GM12874 (cell line): Measurements from ENCODE around the gene XKR8.

ENCODE experiments used
- CTCF ChIP-seq: IDR thresholded peaks from 2 replicates; pipeline ENCODE4 v1.5.1; 2011; ENCODE audit warnings: low read depth, mild to moderate bottlenecking, control low read depth, low read length, moderate library complexity; ENCODE audit not compliant: insufficient read depth

Gene XKR8

DNA sequence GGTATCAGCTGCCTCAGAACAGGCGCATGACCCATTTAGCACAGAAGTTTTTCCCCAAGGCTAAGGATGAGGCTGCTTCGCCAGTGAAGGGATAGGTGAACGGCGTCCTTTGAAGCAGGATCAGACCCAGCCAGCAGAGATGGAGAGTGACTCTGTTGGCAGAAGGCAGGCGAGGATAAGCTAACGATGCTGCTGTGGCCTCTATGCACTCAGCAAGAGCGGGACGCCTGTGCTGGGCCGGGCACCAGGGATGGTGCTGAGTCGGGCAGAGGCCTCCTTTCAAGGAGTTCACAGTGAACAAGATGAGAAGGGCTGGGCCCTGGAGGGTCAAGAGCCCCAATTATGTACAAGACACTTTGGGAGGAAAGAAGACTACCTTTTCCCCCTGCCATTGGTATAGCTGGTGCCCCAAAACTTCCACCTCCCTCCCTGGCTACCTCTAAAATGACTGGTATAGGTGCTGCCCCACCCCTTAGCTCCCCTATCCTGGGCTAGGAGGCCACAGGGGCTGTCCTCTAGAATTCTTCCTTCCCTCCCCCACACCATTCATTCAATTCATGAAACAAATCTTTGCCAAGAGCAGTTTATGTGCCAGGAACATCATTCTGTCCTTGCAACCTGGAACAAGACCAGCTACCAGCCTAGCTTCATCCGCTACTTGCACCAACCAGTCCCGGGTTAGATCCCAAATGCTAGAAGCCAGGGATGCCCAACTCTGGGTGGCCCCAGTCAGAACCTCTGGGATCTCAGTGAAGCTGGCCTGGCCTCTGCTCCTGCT, 7.5 kb downstream of the XKR8 start:
- no peak for TF ChIP-seq CTCF

- TF ChIP-seq CTCF: no peak
Measured at GRCh38 chr1:27967884-27968466, 8.2 kb downstream of the XKR8 start.

DNA sequence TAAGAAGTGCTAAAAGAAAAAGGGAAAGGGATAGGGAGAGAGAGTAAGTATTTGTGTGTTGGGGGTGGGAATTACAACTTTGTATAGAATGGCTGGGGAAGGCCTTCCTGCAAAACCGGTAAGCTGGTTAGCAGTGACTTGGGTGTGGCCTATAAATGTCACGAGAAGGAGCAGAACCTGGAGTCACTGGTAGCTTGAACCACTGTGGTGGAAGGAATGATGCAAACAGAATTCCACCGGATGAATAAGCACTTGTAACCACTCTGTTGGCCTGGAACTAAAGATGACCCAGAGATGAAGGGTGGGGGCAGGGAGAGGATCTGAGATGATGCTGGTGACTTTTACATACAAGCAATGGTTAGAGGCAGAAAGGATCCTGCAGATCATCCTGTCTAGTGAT, 8.9 kb downstream of the XKR8 start:
- TF ChIP-seq CTCF: no peak

DNA sequence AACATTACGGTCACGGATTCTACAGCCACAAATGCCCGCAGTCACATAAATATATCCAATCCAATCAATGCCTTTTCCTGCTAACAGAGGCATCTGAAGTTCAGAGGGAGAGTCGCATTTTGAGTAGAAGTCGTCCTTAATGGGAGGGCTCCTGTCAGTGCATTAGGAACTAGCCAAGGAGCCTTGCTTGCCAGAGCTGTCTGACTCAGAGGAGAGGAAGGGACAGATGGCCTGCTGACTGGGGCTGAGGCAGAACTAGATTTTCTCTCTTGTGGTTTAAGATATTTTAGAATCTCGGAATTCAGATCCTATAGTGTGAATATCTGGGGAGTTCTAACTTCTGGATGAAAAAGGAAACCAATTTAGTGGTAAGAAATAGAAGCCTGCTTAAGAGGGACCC, 10.6 kb downstream of the XKR8 start:
- TF ChIP-seq CTCF: no peak

DNA sequence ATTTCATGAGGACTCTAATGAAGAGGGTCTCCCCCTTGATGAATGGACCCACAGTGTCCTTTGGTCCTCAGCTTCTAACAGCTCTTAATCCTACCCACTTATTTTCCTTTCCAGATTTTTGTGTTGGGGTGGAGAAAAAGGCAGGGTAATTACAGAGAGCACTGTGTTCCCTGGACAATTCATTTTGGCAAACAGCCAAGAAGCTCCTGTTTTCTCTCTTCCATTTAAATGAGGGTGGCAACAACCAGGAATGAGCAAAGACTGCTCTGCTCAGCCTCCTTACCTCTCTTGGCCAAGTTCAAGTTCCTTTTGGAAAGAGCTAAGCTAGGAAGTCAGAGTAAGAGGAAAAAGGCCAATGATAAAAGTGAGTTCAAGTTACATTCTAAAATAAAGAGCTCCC, 11.9 kb downstream of the XKR8 start:
- no peak for TF ChIP-seq CTCF

- no peak for TF ChIP-seq CTCF
Measured at GRCh38 chr1:27972141-27972540, 12.4 kb downstream of the XKR8 start.

DNA sequence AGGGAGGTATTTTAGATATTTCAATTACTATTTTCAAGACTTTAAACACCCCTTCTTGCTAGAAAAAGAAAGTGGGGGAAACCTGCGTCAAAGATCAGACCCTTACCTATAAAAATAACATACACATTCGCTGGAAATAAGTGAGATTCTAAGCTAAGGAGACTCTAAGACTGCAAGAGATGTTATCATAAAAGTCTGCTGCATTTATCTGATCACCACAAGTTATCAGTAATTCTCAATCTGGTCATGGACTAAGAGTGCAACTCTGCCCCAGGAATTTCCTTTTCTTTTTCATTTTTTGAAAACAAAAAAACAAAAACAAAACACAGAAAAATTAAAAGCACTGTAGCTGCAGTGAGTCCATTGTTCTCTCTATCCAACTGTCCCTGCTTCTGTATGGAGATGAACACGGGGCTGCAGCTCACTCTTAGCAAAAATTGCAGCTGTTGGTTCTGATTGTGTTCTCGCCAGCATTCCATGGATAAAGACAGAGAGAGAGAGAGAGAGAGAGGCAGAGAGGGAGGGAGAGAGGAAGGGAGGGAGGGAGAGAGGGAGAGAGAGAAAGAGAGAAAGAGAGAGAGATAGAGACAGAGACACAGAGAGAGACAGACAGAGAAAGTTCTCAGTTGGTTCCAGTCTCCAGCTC, 14.1 kb downstream of the XKR8 start:
- TF ChIP-seq CTCF: no peak
